Stimulated activated naive B cell treated with anti-CD40 and anti-IgM and Interleukin-4, amounts not matched to agents 10 μg/mL and 1 μg/mL and 100 μg/mL, for 72 hours (primary cell): Measurements from ENCODE around the gene OPN1MW.
"Not testable (repeated sequence)": the region's sequence is repeated elsewhere in the genome, so short reads cannot be mapped to it uniquely, and the experiment has no call there.

Source experiments
- ATAC-seq, 2 donors: fragments of 150-1000 bp; cut with Tn5 transposase; replicated peaks; 2 replicates each; pipeline ENCODE4 v1.10.0; 2021; ENCODE audit warnings: moderate library complexity in 1 of 2
- DNase-seq: peaks from one replicate; pipeline ENCODE4 v3.0.0; 2021
- H3K27ac Mint-ChIP-seq: one replicate; pipeline ENCODE4 v1.8.0; 2022; ENCODE audit warnings: mild to moderate bottlenecking, mixed read lengths
- H3K27me3 Mint-ChIP-seq, 2 donors: one replicate each; pipeline ENCODE4 v1.8.0; 2022; ENCODE audit warnings: mixed read lengths in 2 of 2
- H3K36me3 Mint-ChIP-seq, 2 donors: one replicate each; pipeline ENCODE4 v1.8.0; 2022; ENCODE audit warnings: mixed read lengths in 2 of 2, mild to moderate bottlenecking in 1 of 2
- H3K4me1 Mint-ChIP-seq, 2 donors: one replicate each; pipeline ENCODE4 v1.8.0; 2022; ENCODE audit warnings: mixed read lengths in 2 of 2, mild to moderate bottlenecking in 1 of 2
- H3K4me3 Mint-ChIP-seq, 2 donors: one replicate each; pipeline ENCODE4 v1.8.0; 2022; ENCODE audit warnings: mild to moderate bottlenecking in 2 of 2, mixed read lengths in 2 of 2, moderate library complexity in 1 of 2
- H3K9me3 Mint-ChIP-seq, 2 donors: one replicate each; pipeline ENCODE4 v1.8.0; 2022; ENCODE audit warnings: mixed read lengths in 2 of 2, mild to moderate bottlenecking in 1 of 2

The OPN1MW gene

GRCh38 chrX:154182296-154182695, at the start of gene OPN1MW:
TSS of gene OPN1MW (plus strand) at chrX:154182596. CDS start at chrX:154182678, 82 bp downstream.
- not testable (repeated sequence) for H3K4me3 Mint-ChIP-seq, DNase-seq, ATAC-seq, H3K4me1 Mint-ChIP-seq, H3K9me3 Mint-ChIP-seq, H3K27ac Mint-ChIP-seq, H3K36me3 Mint-ChIP-seq, H3K27me3 Mint-ChIP-seq

- Mint-ChIP-seq H3K27ac (no peak overlapping the region), H3K27me3 (no peaks in the 10 kb centered on the region), H3K36me3 (no peaks in the 10 kb centered on the region), H3K4me3 (peak overlapping the region in 1 of 2 donors; percentile 89), H3K9me3 (no peaks in the 10 kb centered on the region), H3K4me1 (peaks cover 4 to 9% of the 10 kb centered on the region in 2 donors)
- peak; percentile 6 for DNase-seq
- peak; percentile 61 to 71 for ATAC-seq
Observed at GRCh38 chrX:154135458-154136229, 46.8 kb upstream of the OPN1MW start.

GRCh38 chrX:154136627-154137161, 45.7 kb upstream of the OPN1MW start:
- Mint-ChIP-seq H3K27ac (peak overlapping the region; percentile 85), H3K9me3 (no peaks in the 10 kb centered on the region), H3K27me3 (no peaks in the 10 kb centered on the region), H3K4me3 (peak overlapping the region; percentile 87 to 89), H3K4me1 (peaks cover 4 to 9% of the 10 kb centered on the region in 2 donors), H3K36me3 (no peaks in the 10 kb centered on the region)
- peak; percentile 72 to 84 for ATAC-seq
- peak; percentile 47 for DNase-seq

- no peak overlapping the region for H3K27ac Mint-ChIP-seq
- H3K4me3 Mint-ChIP-seq = no peak overlapping the region
- no peaks in the 10 kb centered on the region for H3K9me3 Mint-ChIP-seq
- H3K4me1 Mint-ChIP-seq = peaks cover 6 to 9% of the 10 kb centered on the region in 2 donors
- ATAC-seq = no peak
- DNase-seq = no peak
- H3K36me3 Mint-ChIP-seq = no peaks in the 10 kb centered on the region
- H3K27me3 Mint-ChIP-seq = no peaks in the 10 kb centered on the region
Observed at GRCh38 chrX:154138857-154139256, 43.5 kb upstream of the OPN1MW start.

- Mint-ChIP-seq H3K9me3 (no peaks in the 10 kb centered on the region), H3K4me3 (no peak overlapping the region), H3K36me3 (no peaks in the 10 kb centered on the region), H3K27ac (no peak overlapping the region), H3K27me3 (no peaks in the 10 kb centered on the region), H3K4me1 (peaks cover 6 to 9% of the 10 kb centered on the region in 2 donors)
- DNase-seq (no peak), ATAC-seq (no peak)
Observed at GRCh38 chrX:154140206-154140605, 42.2 kb upstream of the OPN1MW start.

GRCh38 chrX:154140742-154141141, 41.7 kb upstream of the OPN1MW start:
- Mint-ChIP-seq H3K27ac (no peak overlapping the region), H3K4me1 (peaks cover 4 to 5% of the 10 kb centered on the region in 2 donors), H3K4me3 (no peak overlapping the region), H3K36me3 (no peaks in the 10 kb centered on the region), H3K9me3 (no peaks in the 10 kb centered on the region), H3K27me3 (no peaks in the 10 kb centered on the region)
- DNase-seq (no peak), ATAC-seq (no peak)

- ATAC-seq = no peak
- no peak for DNase-seq
- Mint-ChIP-seq H3K27ac (no peak overlapping the region), H3K27me3 (no peaks in the 10 kb centered on the region), H3K4me3 (no peak overlapping the region), H3K9me3 (no peaks in the 10 kb centered on the region), H3K4me1 (peaks cover 0 to 2% of the 10 kb centered on the region in 2 donors), H3K36me3 (no peaks in the 10 kb centered on the region)
Observed at GRCh38 chrX:154142386-154142785, 40.0 kb upstream of the OPN1MW start.

- peaks cover 0 to 2% of the 10 kb centered on the region in 2 donors for H3K4me1 Mint-ChIP-seq
- no peaks in the 10 kb centered on the region for H3K36me3 Mint-ChIP-seq
- no peak for ATAC-seq
- no peaks in the 10 kb centered on the region for H3K27me3 Mint-ChIP-seq
- H3K27ac Mint-ChIP-seq = no peak overlapping the region
- H3K4me3 Mint-ChIP-seq = no peak overlapping the region
- H3K9me3 Mint-ChIP-seq = no peaks in the 10 kb centered on the region
- DNase-seq = no peak
Observed at GRCh38 chrX:154142950-154143745, 39.2 kb upstream of the OPN1MW start.

- not testable (repeated sequence) for H3K4me3 Mint-ChIP-seq, H3K4me1 Mint-ChIP-seq, H3K27ac Mint-ChIP-seq, H3K36me3 Mint-ChIP-seq, DNase-seq, H3K27me3 Mint-ChIP-seq, ATAC-seq, H3K9me3 Mint-ChIP-seq
Observed at GRCh38 chrX:154144010-154144409, 38.4 kb upstream of the OPN1MW start, which contains the start of gene OPN1LW. TSS of gene OPN1LW (plus strand) at chrX:154144243. CDS start at chrX:154144284, 41 bp downstream.

GRCh38 chrX:154151030-154151429, 31.4 kb upstream of the OPN1MW start:
- not testable (repeated sequence) for DNase-seq, H3K9me3 Mint-ChIP-seq, H3K27ac Mint-ChIP-seq, H3K27me3 Mint-ChIP-seq, ATAC-seq, H3K36me3 Mint-ChIP-seq, H3K4me3 Mint-ChIP-seq, H3K4me1 Mint-ChIP-seq

- not testable (repeated sequence) for H3K9me3 Mint-ChIP-seq, DNase-seq, H3K4me1 Mint-ChIP-seq, H3K27ac Mint-ChIP-seq, H3K36me3 Mint-ChIP-seq, H3K4me3 Mint-ChIP-seq, ATAC-seq, H3K27me3 Mint-ChIP-seq
Observed at GRCh38 chrX:154156221-154156620, 26.2 kb upstream of the OPN1MW start.

- H3K4me3 Mint-ChIP-seq, H3K27me3 Mint-ChIP-seq, ATAC-seq, DNase-seq, H3K27ac Mint-ChIP-seq, H3K9me3 Mint-ChIP-seq, H3K36me3 Mint-ChIP-seq, H3K4me1 Mint-ChIP-seq: not testable (repeated sequence)
Observed at GRCh38 chrX:154157207-154157606, 25.2 kb upstream of the OPN1MW start.

- H3K27me3 Mint-ChIP-seq, DNase-seq, H3K4me3 Mint-ChIP-seq, H3K36me3 Mint-ChIP-seq, ATAC-seq, H3K4me1 Mint-ChIP-seq, H3K27ac Mint-ChIP-seq, H3K9me3 Mint-ChIP-seq: not testable (repeated sequence)
Observed at GRCh38 chrX:154159345-154159744, 23.1 kb upstream of the OPN1MW start.

GRCh38 chrX:154164902-154165301, 17.5 kb upstream of the OPN1MW start:
- not testable (repeated sequence) for ATAC-seq, DNase-seq, H3K4me3 Mint-ChIP-seq, H3K27ac Mint-ChIP-seq, H3K4me1 Mint-ChIP-seq, H3K27me3 Mint-ChIP-seq, H3K9me3 Mint-ChIP-seq, H3K36me3 Mint-ChIP-seq
